PC-9 (cell line): ENCODE data around the gene DDIT4.

Source experiments
- EZH2 ChIP-seq: fragments of 200-600 bp; sonication (generic); IDR thresholded peaks from 2 replicates; pipeline ENCODE4 v1.8.0; 2017; ENCODE audit warnings: antibody characterized with exemption, low read depth
- TF ChIP-seq, protein P1 (sequence below): fragments of 200-600 bp; sonication (generic); conservative IDR thresholded peaks from 2 replicates; pipeline ENCODE4 v1.6.1; 2017; ENCODE audit warnings: mixed run types, antibody characterized with exemption, mild to moderate bottlenecking, moderate library complexity

DNA sequence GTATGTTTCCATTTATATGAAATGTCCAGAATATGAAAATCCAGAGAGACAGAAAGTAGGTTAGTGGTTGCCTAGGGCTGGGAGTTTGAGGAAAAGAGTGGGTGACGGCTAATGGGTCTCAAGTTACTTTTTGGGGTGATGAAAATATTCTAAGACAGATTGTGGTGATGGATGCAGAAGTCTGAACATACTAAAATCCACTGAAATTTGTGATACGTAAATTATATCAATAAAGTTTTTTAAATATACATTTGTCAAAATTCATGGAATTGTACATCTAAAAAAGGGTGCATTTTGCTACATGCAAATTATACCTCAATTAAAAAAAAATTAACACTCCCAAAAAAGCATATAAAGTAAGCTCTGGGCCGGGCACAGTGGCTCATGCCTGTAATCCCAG is 9.4 kb downstream of the DDIT4 start:
- TF ChIP-seq, protein P1, sequence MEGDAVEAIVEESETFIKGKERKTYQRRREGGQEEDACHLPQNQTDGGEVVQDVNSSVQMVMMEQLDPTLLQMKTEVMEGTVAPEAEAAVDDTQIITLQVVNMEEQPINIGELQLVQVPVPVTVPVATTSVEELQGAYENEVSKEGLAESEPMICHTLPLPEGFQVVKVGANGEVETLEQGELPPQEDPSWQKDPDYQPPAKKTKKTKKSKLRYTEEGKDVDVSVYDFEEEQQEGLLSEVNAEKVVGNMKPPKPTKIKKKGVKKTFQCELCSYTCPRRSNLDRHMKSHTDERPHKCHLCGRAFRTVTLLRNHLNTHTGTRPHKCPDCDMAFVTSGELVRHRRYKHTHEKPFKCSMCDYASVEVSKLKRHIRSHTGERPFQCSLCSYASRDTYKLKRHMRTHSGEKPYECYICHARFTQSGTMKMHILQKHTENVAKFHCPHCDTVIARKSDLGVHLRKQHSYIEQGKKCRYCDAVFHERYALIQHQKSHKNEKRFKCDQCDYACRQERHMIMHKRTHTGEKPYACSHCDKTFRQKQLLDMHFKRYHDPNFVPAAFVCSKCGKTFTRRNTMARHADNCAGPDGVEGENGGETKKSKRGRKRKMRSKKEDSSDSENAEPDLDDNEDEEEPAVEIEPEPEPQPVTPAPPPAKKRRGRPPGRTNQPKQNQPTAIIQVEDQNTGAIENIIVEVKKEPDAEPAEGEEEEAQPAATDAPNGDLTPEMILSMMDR = no peak
- no peak for TF ChIP-seq EZH2
